HG03439 (cell line): Measurements from ENCODE around the gene DNAJC28.
"Not testable (repeated sequence)": the region's sequence is repeated elsewhere in the genome, so short reads cannot be mapped to it uniquely, and the experiment has no call there.

Source experiments
- ATAC-seq: cut with Tn5 transposase; IDR thresholded peaks from one replicate; pipeline ENCODE4 v1.9.1; 2021; ENCODE audit warnings: mild to moderate bottlenecking, moderate library complexity; ENCODE audit not compliant: unreplicated experiment

DNAJC28 gene

DNA sequence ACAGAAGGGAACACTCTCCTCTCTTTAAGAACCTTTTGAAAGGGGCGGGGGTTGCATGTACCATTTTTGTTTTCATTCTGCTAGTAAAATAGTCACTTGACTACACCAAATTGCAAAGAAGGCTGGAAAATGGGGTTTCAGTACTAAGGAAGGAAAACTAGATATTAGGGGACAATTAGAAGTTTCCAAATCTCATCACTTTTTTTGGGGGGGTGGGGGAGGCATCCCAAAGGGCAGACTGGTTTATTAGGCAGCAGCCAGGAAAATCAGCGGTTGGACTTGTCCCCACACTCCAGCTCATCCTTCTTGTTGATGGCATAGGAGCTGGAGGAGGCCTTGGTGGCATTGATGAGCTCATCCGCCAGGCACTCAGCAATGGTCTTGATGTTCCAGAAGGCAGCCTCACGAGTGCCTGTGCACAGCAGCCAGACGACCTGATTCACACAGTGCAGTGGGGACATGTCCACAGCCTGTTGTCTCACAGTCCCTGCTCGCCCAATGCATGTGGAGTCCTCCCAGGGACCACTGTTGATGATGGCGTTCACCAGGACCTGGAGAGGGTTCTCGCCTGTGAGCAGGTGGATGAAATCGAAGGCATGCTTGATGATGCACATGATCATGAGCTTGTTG, 10.1 kb downstream of the DNAJC28 start:
- no peak for ATAC-seq

DNA sequence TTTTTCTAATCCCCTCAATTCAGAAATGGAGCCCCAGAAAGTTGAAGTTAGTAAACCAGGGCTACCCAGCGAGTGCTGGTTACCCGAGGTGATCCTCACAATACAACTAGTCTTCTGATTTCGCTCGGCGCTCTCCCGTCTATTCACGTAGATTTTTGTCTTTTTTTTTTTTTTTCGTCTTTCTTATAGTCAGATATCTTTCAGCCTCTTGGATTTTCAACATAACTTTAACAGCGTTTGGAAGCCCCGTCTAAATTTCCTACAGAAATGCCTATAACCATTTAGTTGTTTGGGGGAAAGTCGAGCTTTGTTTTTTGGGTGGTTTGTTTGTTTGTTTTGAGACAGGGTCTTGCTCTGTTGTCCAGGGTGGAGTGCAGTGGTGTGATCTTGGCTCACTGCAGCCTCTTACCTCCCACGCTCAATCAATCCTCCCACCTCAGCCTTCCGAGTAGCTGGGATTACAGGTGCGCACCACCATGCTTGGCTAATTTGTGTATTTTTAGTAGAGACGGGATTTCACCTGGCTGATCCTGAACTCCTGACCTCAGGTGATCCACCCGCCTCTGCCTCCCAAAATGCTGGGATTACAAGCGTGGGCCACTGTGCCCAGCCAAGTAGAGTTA, 10.9 kb downstream of the DNAJC28 start:
- no peak for ATAC-seq

DNA sequence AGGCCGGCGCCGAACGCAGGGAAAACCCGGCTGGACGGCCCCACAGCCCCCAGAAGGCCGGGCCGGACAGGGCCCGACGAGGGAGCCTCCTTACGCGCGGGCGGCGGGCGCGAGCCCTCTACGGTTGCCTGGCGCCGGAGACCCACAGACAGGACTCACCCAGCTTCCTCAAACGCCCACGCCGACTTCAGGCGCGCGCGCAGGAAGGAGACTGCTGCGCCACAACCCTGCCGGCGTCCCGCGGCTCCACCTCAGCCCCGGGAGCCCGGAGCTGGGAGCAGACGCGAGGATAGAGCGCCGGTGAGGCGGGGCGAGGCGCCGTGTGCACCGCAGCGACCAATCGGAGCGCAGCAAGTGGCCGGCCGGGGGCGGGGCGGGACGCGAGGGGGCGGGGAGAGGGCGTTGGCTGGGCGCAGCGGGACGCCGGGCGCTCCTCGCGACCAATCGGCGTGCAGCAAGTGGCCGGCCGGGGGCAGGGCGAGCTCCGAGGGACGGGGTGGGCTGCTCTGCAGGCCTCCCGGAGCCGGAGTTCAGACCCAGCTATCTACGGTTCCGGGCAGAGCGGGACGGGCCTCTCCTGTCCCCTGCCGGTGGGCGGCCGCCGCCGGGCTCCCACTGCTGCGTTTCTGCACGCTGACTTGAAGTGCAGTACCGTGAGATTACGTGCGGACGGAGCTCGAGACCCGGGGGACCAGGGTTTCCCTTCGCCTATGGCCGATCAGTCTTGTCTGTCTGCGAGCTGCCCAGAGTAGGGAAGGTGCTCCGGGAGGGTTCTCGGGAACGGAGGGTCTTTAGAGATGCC, 11.6 kb downstream of the DNAJC28 start, which contains the start of gene TMEM50B:
Gene TMEM50B, minus strand, starts transcription at position 296 of the 802 bp plus-strand sequence. CDS start 11,089 bp downstream, outside the sequence.
- peak; percentile 95 for ATAC-seq

- peak; percentile 21 for ATAC-seq
Observed at GRCh38 chr21:33478935-33479678, 12.4 kb downstream of the DNAJC28 start.

DNA sequence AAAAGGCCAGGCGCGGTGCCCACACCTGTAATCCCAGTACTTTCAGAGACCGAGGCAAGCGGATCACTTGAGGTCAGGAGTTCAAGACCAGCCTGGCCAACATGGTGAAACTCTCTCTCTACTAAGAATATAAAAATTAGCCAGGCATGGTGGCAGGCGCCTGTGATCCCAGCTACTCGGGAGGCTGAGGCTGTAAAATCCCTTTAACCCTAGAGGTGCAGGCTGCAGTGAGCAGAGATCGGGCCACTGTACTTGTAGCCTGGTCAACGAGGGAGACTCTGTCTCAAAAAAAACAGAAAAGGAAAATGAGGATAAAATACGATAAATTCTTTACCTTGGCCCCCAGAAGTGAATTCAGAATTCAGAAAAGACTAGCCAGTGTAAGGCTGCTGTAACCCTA, 13.3 kb downstream of the DNAJC28 start:
- ATAC-seq, result no peak

- ATAC-seq, result no peak
Observed at GRCh38 chr21:33477066-33477465, 14.4 kb downstream of the DNAJC28 start.

GRCh38 chr21:33473344-33473743, 18.2 kb downstream of the DNAJC28 start:
- ATAC-seq, result no peak

DNA sequence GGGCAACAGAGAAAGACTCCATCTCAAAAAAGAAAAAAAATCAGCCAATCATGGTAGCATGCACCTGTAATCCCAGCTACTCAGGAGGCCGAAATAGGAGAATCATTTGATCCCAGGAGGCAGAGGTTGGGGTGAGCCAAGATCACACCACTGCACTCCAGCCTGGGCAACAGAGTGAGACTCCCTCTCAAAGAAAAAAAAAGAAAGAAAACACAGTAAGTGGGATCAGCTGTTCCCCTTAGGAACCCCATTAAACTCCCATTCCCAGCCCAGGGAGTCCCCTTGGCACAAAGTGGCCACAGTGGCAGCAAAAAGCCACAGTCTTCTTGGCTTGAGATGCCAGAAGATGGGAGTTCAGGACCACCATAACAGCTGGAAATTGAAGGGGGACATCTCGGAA, 20.8 kb downstream of the DNAJC28 start:
- ATAC-seq, result no peak

DNA sequence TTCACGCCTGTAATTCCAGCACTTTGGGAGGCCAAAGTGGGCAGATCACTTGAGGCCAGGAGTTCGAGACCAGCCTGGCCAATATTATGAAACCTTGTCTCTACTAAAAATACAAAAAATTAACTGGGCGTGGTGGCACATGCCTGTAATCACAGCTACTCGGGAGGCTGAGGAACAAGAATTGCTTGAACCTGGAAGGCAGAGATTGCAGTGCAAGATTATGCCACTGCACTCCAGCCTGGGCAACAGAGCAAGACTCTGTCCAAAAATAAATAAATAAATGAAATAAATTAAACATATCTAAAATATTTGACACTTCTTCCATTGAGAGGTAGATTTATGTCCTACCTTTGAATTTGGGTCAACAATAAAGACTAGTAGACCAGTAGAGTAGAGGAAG, 22.3 kb downstream of the DNAJC28 start:
- not testable (repeated sequence) for ATAC-seq

GRCh38 chr21:33461538-33462250, 29.8 kb downstream of the DNAJC28 start:
- no peak for ATAC-seq

GRCh38 chr21:33458861-33459260, 32.7 kb downstream of the DNAJC28 start:
- no peak for ATAC-seq

- no peak for ATAC-seq
Observed at GRCh38 chr21:33455686-33456446, 35.6 kb downstream of the DNAJC28 start.

- no peak for ATAC-seq
Observed at GRCh38 chr21:33452362-33452761, 39.2 kb downstream of the DNAJC28 start.

DNA sequence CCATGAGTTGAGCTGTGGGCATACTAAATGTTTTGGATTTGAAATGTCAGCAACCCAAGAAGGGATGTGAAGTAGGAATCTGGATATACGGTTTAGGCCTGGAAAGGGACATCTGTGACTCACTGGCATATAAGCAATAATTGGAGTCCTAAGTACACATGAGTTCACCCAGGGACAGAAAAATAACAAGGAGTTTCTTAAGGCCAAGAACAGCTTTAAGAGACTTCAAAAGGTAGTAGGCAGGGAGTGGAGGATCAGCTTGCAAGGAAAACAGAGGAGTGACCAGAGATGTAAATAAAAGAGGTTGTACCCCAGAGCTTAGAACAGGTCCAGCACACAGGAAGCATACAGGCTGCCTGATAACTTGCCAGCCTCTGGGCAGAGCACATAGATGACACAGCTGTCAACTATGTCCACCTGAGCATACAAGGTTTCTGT, 39.9 kb downstream of the DNAJC28 start:
- no peak for ATAC-seq

DNA sequence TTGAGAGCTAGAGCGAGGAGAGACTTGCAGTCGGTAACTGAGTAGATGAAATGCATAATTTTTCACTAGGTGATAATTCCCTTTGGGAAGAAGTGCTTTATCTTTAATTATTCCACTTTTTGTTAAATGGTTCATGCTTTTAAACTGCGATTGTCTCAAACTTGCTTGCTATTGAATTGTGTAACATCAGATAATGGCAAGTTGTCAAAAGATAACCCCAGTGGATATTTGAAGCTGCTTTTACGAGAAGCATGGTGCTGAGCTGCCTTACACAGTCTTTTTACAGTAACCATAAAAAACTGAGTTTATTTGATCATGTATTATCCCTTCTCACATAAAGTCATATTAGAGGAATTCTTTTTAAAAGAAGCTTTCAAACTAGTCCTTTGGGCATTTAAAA, 41.9 kb downstream of the DNAJC28 start:
- no peak for ATAC-seq

- ATAC-seq, result not testable (repeated sequence)
Observed at GRCh38 chr21:33446620-33447019, 44.9 kb downstream of the DNAJC28 start.

DNA sequence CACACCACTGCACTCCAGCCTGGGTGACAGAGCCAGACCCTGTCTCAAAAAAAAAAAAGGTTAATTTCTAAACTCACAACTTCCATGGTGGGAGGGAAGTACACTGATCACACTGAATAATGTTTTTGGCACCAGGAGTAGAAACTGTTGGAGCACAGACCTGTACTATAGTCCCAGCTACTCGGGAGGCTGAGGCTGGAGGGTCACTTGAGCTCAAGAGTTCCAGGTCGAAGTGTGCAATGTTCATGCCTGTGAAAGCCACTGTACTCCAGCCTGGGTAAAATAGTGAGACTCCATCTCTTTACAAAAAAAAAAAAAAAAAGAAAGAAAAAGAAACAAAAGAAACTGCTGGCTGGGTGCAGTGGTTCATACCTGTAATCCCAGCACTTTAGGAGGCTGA, 47.0 kb downstream of the DNAJC28 start:
- ATAC-seq, result no peak

DNA sequence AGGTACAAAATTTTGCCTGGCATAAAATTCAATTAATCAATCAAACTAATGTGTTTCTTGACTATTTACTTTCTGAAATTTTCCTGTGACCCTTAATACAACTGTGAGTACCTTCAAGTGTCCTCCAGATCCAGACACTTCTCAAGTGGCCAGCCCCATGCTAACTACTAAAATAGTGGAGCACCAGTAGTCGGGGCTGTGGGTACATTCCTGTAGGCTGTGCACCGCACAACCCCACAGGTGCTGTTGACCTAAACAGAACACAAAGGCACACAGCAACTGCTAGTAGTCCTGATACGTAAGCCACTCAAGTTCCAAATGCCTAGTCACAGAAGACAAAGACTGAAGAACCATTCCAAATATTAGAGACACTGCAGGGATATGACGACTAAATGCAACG, 48.3 kb downstream of the DNAJC28 start:
- ATAC-seq, result no peak
